Activated T-helper 2 cell treated with anti-CD3 and anti-CD28 coated beads, Interferon-gamma antibody, Interleukin-2, Interleukin-4, amounts not matched to agents 10 μg/mL and 5 μg/mL and 100 μg/mL, durations not matched to agents 14 hours and 24 hours and 36 hours (primary cell): ENCODE measurements around the gene PKIB. TPM values are rescaled to one million over a fixed set of nuclear protein-coding genes. Genes with fewer than 3 reads are reported as not detected.

Experiments used
- DNase-seq: peaks from one replicate; pipeline ENCODE4 v3.0.0; 2021; ENCODE audit warnings: low spot score
- H3K27ac Mint-ChIP-seq: one replicate; pipeline ENCODE4 v1.8.0; 2021; ENCODE audit warnings: mixed read lengths
- H3K27me3 Mint-ChIP-seq: one replicate; pipeline ENCODE4 v1.8.0; 2021; ENCODE audit warnings: low read depth, mixed read lengths
- H3K36me3 Mint-ChIP-seq: one replicate; pipeline ENCODE4 v1.8.0; 2021; ENCODE audit warnings: low read depth, mixed read lengths
- H3K4me1 Mint-ChIP-seq: one replicate; pipeline ENCODE4 v1.8.0; 2021; ENCODE audit warnings: low read depth, mixed read lengths
- H3K4me3 Mint-ChIP-seq: one replicate; pipeline ENCODE4 v1.8.0; 2021; ENCODE audit warnings: low read depth, mild to moderate bottlenecking, moderate library complexity, mixed read lengths
- H3K9me3 Mint-ChIP-seq: one replicate; pipeline ENCODE4 v1.8.0; 2021; ENCODE audit warnings: mixed read lengths
- intact Hi-C: fragments of 100-400 bp; cut with micrococcal nuclease; formaldehyde crosslinking; loops from one replicate; pipeline ENCODE4 v1.15.1; 2023
- total RNA-seq: library from RNA; stranded (reverse); gene quantifications from 2 replicates; pipeline ENCODE4 v1.2.3, GENCODE V29; 2022

PKIB gene
- total RNA-seq, 1 donor from 2014 or later: 0.52 TPM

- Mint-ChIP-seq H3K27me3 (no peaks in the 10 kb centered on the region), H3K4me1 (no peaks in the 10 kb centered on the region), H3K27ac (no peak overlapping the region), H3K36me3 (no peaks in the 10 kb centered on the region), H3K9me3 (no peaks in the 10 kb centered on the region), H3K4me3 (no peak overlapping the region)
- intact Hi-C loops: no loop called here
- DNase-seq: no peak
These were observed 43.8 kb downstream of the PKIB start for GRCh38 chr6:122654012-122654411.

DNA sequence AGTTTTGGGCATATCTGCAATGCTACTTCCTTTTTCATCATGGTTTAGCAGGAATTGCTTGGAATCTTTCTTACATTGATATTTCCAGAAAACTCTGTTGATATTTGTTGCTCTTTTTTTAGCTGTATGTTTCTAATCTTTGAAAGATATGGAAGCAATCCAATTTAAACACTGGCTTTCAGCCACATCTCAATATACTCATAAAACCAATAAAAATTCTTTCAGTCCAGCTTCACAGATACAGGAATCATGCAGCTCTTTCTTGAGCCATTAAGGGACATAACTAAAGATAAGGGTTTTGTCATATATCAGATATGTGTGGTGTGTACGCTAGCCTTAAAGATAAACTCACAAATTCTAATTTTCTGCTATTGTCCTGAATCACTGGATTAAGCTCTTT lies 47.4 kb downstream of the PKIB start:
- H3K36me3 Mint-ChIP-seq: no peaks in the 10 kb centered on the region
- no peaks in the 10 kb centered on the region for H3K27me3 Mint-ChIP-seq
- intact Hi-C loops: no loop called here
- no peak overlapping the region for H3K27ac Mint-ChIP-seq
- no peaks in the 10 kb centered on the region for H3K9me3 Mint-ChIP-seq
- H3K4me3 Mint-ChIP-seq: no peak overlapping the region
- no peak for DNase-seq
- H3K4me1 Mint-ChIP-seq: no peaks in the 10 kb centered on the region

GRCh38 chr6:122660296-122660695 lies 50.1 kb downstream of the PKIB start:
- no peak for DNase-seq
- intact Hi-C loops: no loop called here
- Mint-ChIP-seq H3K27ac (no peak overlapping the region), H3K4me3 (no peak overlapping the region), H3K27me3 (no peaks in the 10 kb centered on the region), H3K4me1 (no peaks in the 10 kb centered on the region), H3K36me3 (no peaks in the 10 kb centered on the region), H3K9me3 (no peaks in the 10 kb centered on the region)

- no peak for DNase-seq
- H3K36me3 Mint-ChIP-seq: no peaks in the 10 kb centered on the region
- H3K4me1 Mint-ChIP-seq: no peaks in the 10 kb centered on the region
- no peak overlapping the region for H3K4me3 Mint-ChIP-seq
- no peaks in the 10 kb centered on the region for H3K27me3 Mint-ChIP-seq
- H3K9me3 Mint-ChIP-seq: no peaks in the 10 kb centered on the region
- intact Hi-C loops: no loop called here
- H3K27ac Mint-ChIP-seq: no peak overlapping the region
These were observed 53.8 kb downstream of the PKIB start for GRCh38 chr6:122663981-122664380.

GRCh38 chr6:122665929-122666328 lies 55.7 kb downstream of the PKIB start:
- H3K4me1 Mint-ChIP-seq: no peaks in the 10 kb centered on the region
- H3K27me3 Mint-ChIP-seq: no peaks in the 10 kb centered on the region

DNA sequence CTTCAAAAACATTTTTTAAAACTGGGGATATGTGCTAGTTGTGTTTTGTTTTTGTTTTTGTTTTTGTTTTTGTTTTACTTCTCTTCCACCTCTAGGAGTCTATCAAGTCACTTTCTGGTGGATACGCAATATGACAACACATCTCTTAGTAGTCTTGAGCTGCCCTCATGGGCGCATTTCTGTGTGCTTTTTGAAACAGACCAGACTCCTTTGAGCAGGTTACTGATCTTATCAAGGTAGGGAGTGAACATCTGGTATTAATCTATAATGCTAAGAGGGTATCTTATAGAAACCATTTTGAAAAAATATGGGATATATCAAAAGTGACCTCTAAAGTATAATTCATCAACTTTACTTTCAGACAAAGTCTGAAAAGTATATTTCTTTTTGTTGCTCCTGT lies 56.2 kb downstream of the PKIB start:
- H3K36me3 Mint-ChIP-seq: no peaks in the 10 kb centered on the region
- no peaks in the 10 kb centered on the region for H3K9me3 Mint-ChIP-seq
- DNase-seq: no peak
- H3K4me1 Mint-ChIP-seq: no peaks in the 10 kb centered on the region
- no peak overlapping the region for H3K27ac Mint-ChIP-seq
- no peaks in the 10 kb centered on the region for H3K27me3 Mint-ChIP-seq
- intact Hi-C loops: no loop called here
- no peak overlapping the region for H3K4me3 Mint-ChIP-seq

More at GRCh38 chr6:122665929-122666328, 55.7 kb downstream of the PKIB start:
- H3K27ac Mint-ChIP-seq: no peak overlapping the region
- no peaks in the 10 kb centered on the region for H3K36me3 Mint-ChIP-seq
- DNase-seq: no peak
- H3K9me3 Mint-ChIP-seq: no peaks in the 10 kb centered on the region
- intact Hi-C loops: no loop called here
- no peak overlapping the region for H3K4me3 Mint-ChIP-seq

DNA sequence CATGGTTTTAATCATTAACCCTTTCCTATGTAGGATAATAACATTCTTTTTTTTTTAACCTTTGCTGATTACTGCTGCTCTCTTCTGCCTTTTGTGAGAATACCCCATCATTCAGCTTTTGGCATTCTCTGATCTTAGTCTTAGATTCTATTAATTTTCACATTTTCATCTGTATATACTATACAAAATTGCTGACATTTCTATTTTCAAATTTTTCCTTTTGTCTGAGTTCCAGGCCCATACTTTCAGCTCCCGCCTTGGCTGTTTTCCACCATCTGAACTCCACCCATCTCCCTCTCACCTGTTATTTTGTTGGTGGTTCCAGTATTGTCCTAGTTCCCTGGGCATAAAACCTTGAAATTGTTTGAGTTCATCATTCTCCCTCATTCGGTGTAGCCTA lies 59.2 kb downstream of the PKIB start:
- Mint-ChIP-seq H3K9me3 (no peaks in the 10 kb centered on the region), H3K36me3 (no peaks in the 10 kb centered on the region), H3K4me3 (no peak overlapping the region), H3K27me3 (no peaks in the 10 kb centered on the region), H3K4me1 (no peaks in the 10 kb centered on the region), H3K27ac (no peak overlapping the region)
- no peak for DNase-seq
- intact Hi-C loops: no loop called here

DNA sequence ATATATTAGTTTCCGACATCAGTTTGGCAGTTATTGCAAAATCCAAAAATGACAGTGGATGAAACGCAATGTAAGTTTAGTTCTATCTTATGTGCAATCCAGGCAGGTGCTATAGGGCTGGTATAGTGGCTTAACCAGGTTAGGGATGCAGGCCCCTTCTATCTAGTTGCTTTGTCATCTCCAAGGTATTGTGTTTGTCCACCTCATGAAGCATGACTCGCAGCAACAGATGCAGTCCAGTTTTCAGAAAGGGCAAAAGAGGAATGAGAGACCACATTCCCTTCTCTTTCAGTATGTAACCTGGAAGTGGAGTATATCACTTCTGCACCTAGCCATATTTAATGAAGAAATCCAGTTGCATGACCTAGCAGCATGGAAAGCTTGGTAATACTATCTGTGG lies 59.7 kb downstream of the PKIB start:
- Mint-ChIP-seq H3K4me1 (no peaks in the 10 kb centered on the region), H3K36me3 (no peaks in the 10 kb centered on the region), H3K4me3 (no peak overlapping the region), H3K9me3 (no peaks in the 10 kb centered on the region), H3K27me3 (no peaks in the 10 kb centered on the region), H3K27ac (no peak overlapping the region)
- DNase-seq: no peak
- intact Hi-C loops: no loop called here

DNA sequence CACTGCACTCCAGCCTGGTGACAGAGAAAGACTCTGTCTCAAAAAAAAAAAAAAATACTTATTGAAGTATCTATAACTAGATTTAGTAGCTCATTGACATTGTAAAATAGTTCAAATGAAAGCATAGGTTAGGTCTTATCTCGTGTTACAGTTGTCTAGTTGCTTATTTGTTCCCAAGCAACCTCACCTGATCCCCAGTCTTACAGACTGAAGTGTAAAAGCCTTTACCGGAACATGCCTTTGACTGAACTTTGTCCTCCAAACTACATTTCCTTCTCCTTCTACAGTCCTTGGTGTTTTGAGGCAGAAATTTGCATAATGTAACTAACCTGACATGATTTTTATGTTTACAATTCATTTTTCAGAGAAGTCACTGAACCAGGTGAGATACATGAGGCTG lies 61.0 kb downstream of the PKIB start:
- Mint-ChIP-seq H3K36me3 (no peaks in the 10 kb centered on the region), H3K27ac (no peak overlapping the region), H3K27me3 (no peaks in the 10 kb centered on the region), H3K9me3 (no peaks in the 10 kb centered on the region), H3K4me1 (no peaks in the 10 kb centered on the region), H3K4me3 (no peak overlapping the region)
- no peak for DNase-seq
- intact Hi-C loops: no loop called here

- intact Hi-C loops: no loop called here
- DNase-seq: no peak
- Mint-ChIP-seq H3K4me1 (no peaks in the 10 kb centered on the region), H3K36me3 (no peaks in the 10 kb centered on the region), H3K27ac (no peak overlapping the region), H3K9me3 (no peaks in the 10 kb centered on the region), H3K4me3 (no peak overlapping the region), H3K27me3 (no peaks in the 10 kb centered on the region)
These were observed 63.2 kb downstream of the PKIB start for GRCh38 chr6:122673343-122673961.

DNA sequence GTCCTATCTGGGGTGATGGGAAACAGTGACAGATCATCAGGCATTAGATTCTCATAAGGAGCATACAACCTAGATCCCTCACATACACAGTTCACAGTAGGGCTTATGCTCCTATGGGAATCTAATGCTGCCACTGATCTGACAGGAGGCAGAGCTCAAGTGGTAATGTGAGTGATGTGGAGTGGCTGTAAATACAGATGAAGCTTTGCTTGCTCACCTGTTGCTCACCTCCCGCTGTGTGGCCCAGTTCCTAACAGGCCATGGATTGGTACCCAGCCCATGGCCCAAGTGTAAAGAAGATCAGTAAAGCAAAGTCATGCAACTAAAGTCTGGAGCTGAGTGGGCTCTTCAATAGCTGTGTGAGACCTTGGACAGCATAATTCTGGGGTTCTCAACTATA lies 65.9 kb downstream of the PKIB start:
- intact Hi-C loops: no loop called here
- Mint-ChIP-seq H3K9me3 (no peaks in the 10 kb centered on the region), H3K27ac (no peak overlapping the region), H3K4me1 (no peaks in the 10 kb centered on the region), H3K36me3 (no peaks in the 10 kb centered on the region), H3K4me3 (no peak overlapping the region), H3K27me3 (no peaks in the 10 kb centered on the region)
- DNase-seq: no peak

DNA sequence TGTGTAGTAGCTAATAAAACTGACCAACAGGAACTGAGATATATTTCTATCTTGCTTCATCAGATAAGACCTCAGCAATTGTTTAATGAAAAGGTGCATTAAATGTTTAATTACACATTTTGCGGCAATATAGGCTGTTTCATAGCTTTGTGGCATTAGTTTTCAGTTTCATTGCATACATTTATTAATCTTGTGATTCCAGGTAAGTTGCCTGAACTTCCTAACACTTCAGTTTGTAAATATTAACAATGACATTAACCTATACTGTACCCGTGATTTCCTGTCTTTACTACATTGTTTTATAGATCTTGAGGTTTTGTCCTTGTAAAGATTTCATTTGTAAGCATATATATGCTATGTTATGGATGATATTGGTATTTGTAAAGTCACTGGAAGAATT lies 66.5 kb downstream of the PKIB start:
- no peaks in the 10 kb centered on the region for H3K36me3 Mint-ChIP-seq
- DNase-seq: no peak
- H3K4me1 Mint-ChIP-seq: no peaks in the 10 kb centered on the region
- H3K27me3 Mint-ChIP-seq: no peaks in the 10 kb centered on the region
- intact Hi-C loops: no loop called here
- H3K9me3 Mint-ChIP-seq: no peaks in the 10 kb centered on the region
- H3K4me3 Mint-ChIP-seq: no peak overlapping the region
- H3K27ac Mint-ChIP-seq: no peak overlapping the region

DNA sequence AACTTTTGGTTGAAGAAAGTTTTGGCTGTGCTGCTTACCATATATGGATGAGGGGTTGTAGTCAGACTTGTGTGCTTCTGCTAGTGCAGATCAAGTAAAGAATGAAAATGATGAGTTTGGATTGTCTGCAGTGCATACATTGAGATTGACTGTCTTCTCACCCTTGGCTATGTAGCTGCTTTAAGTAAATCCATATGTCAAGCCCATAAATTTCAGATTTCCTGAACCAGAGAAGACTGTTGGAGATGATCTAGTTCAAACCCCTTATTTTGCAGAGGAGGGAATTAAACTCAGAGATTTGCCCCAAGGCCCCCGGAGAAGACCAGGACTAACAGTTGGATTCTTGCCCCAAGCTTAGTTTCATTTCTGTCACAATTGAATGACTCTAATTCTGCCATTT lies 67.2 kb downstream of the PKIB start:
- H3K4me3 Mint-ChIP-seq: no peak overlapping the region
- H3K9me3 Mint-ChIP-seq: no peaks in the 10 kb centered on the region
- no peaks in the 10 kb centered on the region for H3K27me3 Mint-ChIP-seq
- no peak for DNase-seq
- no peaks in the 10 kb centered on the region for H3K36me3 Mint-ChIP-seq
- intact Hi-C loops: no loop called here
- no peak overlapping the region for H3K27ac Mint-ChIP-seq
- no peaks in the 10 kb centered on the region for H3K4me1 Mint-ChIP-seq

- Mint-ChIP-seq H3K27me3 (no peaks in the 10 kb centered on the region), H3K27ac (no peak overlapping the region), H3K36me3 (no peaks in the 10 kb centered on the region), H3K4me1 (no peaks in the 10 kb centered on the region), H3K9me3 (no peaks in the 10 kb centered on the region), H3K4me3 (no peak overlapping the region)
- intact Hi-C loops: no loop called here
- DNase-seq: no peak
These were observed 68.6 kb downstream of the PKIB start for GRCh38 chr6:122678841-122679240.
